Fibroblast of lung (primary cell): ENCODE measurements around the gene LAYN.

Experiments
- EZH2 ChIP-seq: IDR thresholded peaks from 2 replicates; pipeline ENCODE4 v1.5.1; 2012; ENCODE audit warnings: low read length, control low read depth, mild to moderate bottlenecking; ENCODE audit errors: missing control alignments
- TF ChIP-seq, protein P1 (sequence below), 2 donors: IDR thresholded peaks in 1 of 2; conservative IDR thresholded peaks in 1 of 2; 1 replicate in 1 of 2; 2 replicates in 1 of 2; pipeline ENCODE4 v1.5.1; 2011 to 2012; ENCODE audit warnings: low read length in 2 of 2, control low read depth in 1 of 2, inconsistent platforms in 1 of 2, low read depth in 1 of 2, mild to moderate bottlenecking in 1 of 2

DNA sequence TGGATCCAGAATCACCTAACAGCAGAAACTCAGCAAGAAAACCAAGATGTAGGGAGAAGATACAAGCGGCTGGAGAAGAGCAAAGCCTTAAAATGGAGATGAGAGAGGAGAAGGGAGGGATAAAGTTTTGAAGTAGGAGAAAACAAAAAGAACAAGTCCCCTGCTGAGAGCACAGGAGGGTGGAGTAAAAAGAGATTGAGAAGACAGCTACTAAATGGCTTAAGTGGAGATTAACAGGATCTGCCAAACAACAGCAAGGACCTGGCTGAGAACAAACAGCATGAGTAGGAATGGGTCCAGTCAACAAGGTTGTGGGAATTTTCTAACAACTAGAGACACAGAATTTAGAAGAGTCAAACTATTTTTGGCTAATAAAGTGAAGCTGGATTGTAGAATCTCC, 46.5 kb upstream of the LAYN start:
- TF ChIP-seq, protein P1, sequence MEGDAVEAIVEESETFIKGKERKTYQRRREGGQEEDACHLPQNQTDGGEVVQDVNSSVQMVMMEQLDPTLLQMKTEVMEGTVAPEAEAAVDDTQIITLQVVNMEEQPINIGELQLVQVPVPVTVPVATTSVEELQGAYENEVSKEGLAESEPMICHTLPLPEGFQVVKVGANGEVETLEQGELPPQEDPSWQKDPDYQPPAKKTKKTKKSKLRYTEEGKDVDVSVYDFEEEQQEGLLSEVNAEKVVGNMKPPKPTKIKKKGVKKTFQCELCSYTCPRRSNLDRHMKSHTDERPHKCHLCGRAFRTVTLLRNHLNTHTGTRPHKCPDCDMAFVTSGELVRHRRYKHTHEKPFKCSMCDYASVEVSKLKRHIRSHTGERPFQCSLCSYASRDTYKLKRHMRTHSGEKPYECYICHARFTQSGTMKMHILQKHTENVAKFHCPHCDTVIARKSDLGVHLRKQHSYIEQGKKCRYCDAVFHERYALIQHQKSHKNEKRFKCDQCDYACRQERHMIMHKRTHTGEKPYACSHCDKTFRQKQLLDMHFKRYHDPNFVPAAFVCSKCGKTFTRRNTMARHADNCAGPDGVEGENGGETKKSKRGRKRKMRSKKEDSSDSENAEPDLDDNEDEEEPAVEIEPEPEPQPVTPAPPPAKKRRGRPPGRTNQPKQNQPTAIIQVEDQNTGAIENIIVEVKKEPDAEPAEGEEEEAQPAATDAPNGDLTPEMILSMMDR (conservative IDR thresholded peaks at IDR 0.05 in 1 of 2, IDR thresholded peaks at IDR 0.05 in 1 of 2; ENCODE audit: low read depth in 1 of 2, low read length in 2 of 2), result no peak
- no peak for TF ChIP-seq EZH2
